PFSK-1 (cell line): ENCODE measurements around the gene USP46.

Source experiments
- FOXP2 ChIP-seq: optimal IDR thresholded peaks from 2 replicates; pipeline ENCODE3; 2011; ENCODE audit warnings: borderline replicate concordance, control low read depth, inconsistent platforms; ENCODE audit not compliant: insufficient read depth; ENCODE audit errors: extremely low read length, extremely low read depth
- POLR2AphosphoS5 ChIP-seq: IDR thresholded peaks from 2 replicates; pipeline ENCODE4 v1.6.1; 2012; ENCODE audit warnings: low read depth, mild to moderate bottlenecking, control low read depth, low read length, moderate library complexity
- SIN3A ChIP-seq: IDR thresholded peaks from 2 replicates; pipeline ENCODE4 v1.6.1; 2012; ENCODE audit warnings: mild to moderate bottlenecking, low read length, moderate library complexity, borderline replicate concordance; ENCODE audit not compliant: insufficient read depth
- TAF1 ChIP-seq: IDR thresholded peaks from 2 replicates; pipeline ENCODE4 v1.6.1; 2012; ENCODE audit warnings: low read length, control low read depth, borderline replicate concordance; ENCODE audit not compliant: insufficient read depth
- TF ChIP-seq, protein P1 (sequence below), 2 experiments: IDR thresholded peaks; 2 replicates each; pipeline versions ENCODE4 v1.6.1 to v1.8.0; 2011 to 2012; ENCODE audit warnings: low read depth in 2 of 2, low read length in 2 of 2, control low read depth in 1 of 2, inconsistent platforms in 1 of 2, mild to moderate bottlenecking in 1 of 2, moderate library complexity in 1 of 2; ENCODE audit not compliant: insufficient read depth in 1 of 2

GRCh38 chr4:52612341-52612740 lies 46.8 kb downstream of the USP46 start:
- TF ChIP-seq POLR2AphosphoS5 = no peak
- TF ChIP-seq TAF1 = no peak
- TF ChIP-seq, protein P1, sequence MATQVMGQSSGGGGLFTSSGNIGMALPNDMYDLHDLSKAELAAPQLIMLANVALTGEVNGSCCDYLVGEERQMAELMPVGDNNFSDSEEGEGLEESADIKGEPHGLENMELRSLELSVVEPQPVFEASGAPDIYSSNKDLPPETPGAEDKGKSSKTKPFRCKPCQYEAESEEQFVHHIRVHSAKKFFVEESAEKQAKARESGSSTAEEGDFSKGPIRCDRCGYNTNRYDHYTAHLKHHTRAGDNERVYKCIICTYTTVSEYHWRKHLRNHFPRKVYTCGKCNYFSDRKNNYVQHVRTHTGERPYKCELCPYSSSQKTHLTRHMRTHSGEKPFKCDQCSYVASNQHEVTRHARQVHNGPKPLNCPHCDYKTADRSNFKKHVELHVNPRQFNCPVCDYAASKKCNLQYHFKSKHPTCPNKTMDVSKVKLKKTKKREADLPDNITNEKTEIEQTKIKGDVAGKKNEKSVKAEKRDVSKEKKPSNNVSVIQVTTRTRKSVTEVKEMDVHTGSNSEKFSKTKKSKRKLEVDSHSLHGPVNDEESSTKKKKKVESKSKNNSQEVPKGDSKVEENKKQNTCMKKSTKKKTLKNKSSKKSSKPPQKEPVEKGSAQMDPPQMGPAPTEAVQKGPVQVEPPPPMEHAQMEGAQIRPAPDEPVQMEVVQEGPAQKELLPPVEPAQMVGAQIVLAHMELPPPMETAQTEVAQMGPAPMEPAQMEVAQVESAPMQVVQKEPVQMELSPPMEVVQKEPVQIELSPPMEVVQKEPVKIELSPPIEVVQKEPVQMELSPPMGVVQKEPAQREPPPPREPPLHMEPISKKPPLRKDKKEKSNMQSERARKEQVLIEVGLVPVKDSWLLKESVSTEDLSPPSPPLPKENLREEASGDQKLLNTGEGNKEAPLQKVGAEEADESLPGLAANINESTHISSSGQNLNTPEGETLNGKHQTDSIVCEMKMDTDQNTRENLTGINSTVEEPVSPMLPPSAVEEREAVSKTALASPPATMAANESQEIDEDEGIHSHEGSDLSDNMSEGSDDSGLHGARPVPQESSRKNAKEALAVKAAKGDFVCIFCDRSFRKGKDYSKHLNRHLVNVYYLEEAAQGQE (IDR thresholded peaks at IDR 0.05; ENCODE audit: insufficient read depth in 1 of 2, low read depth in 2 of 2, low read length in 2 of 2) = no peak
- no peak for TF ChIP-seq FOXP2
- no peak for TF ChIP-seq SIN3A
